ENCODE measurements around the gene GSTK1.

GRCh38 chr7:143261901-143262300, 1.3 kb upstream of the GSTK1 start:
- TF ChIP-seq CTCF (IDR thresholded peaks at IDR 0.05): no peak
- no peak for TF ChIP-seq POLR2A (IDR thresholded peaks at IDR 0.05)

Data from lower leg skin (tissue), 3 donors.